ENCODE measurements around the gene GAB2.

DNA sequence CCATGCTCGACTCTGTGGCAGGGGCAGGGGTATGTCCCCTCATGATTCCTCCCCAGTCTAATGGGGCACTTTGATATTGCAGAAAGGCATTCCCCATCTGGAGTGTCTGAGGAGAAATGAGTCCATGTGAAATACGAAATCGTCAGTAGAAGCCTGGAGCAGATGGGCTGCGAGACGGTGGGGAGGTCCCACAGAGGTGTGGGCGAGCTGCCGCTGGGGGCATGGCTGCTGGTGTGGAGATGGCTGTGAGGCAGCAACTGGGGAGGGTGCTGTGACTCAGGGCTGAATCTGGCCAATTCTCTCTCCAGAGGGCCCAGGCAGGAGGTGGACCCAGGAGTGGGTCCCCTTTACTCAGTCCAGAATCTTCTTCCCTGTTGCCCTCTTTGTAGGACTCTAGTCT is 240.4 kb downstream of the GAB2 start:
- TF ChIP-seq CTCF (IDR thresholded peaks at IDR 0.05): no peak
- no peak for TF ChIP-seq POLR2A (IDR thresholded peaks at IDR 0.05)

Measured in thyroid gland (tissue), 4 donors.